K562 (cell line): Measurements from ENCODE around the gene CLEC4M. TPM values are rescaled to one million over a fixed set of nuclear protein-coding genes. Genes with fewer than 3 reads are reported as not detected.

Experiments used
- CC2D1A ChIP-seq: fragments of 450-650 bp; IDR thresholded peaks from 2 replicates; pipeline ENCODE4 v1.6.1; 2017; ENCODE audit warnings: mild to moderate bottlenecking
- PHTF2 ChIP-seq: fragments of 250-450 bp; sonication (Bioruptor Pico); IDR thresholded peaks from 2 replicates; pipeline ENCODE4 v1.5.0; 2021; ENCODE audit warnings: mild to moderate bottlenecking
- POLR2H ChIP-seq: IDR thresholded peaks from 2 replicates; pipeline ENCODE4 v1.6.1; 2016; ENCODE audit warnings: missing genetic modification characterization, low read depth, mild to moderate bottlenecking, control low read depth, missing compliant biosample characterization, moderate library complexity
- RBM34 ChIP-seq: fragments of 200-400 bp; formaldehyde crosslinking; IDR thresholded peaks from 2 replicates; pipeline ENCODE4 v1.6.1; 2018; ENCODE audit warnings: low read length, borderline replicate concordance; ENCODE audit not compliant: insufficient read depth
- SRSF9 ChIP-seq: fragments of 200-400 bp; formaldehyde crosslinking; IDR thresholded peaks from 2 replicates; pipeline ENCODE4 v1.6.1; 2017; ENCODE audit warnings: low read depth, low read length, borderline replicate concordance
- TAF15 ChIP-seq: fragments of 200-400 bp; formaldehyde crosslinking; IDR thresholded peaks from 2 replicates; pipeline ENCODE4 v1.6.1; 2017; ENCODE audit warnings: mild to moderate bottlenecking, low read depth, low read length, moderate library complexity
- ZNF518B ChIP-seq: fragments of 250-450 bp; sonication (Bioruptor Pico); IDR thresholded peaks from 2 replicates; pipeline ENCODE4 v1.5.0; 2021; ENCODE audit warnings: mild to moderate bottlenecking, moderate library complexity
- polyA plus RNA-seq, 8 experiments: library from polyadenylated mRNA; depleted of rRNA in 4 of 8; stranded (reverse) in 5 of 8; unstranded in 3 of 8; fragments of >200 nt; fragmentation: Nextera tagmentation in 2 of 8; fragmentation: Illumina TruSeq in 1 of 8; extraction: Ambion mirVana in 2 of 8; extraction: Trizol in 1 of 8; gene quantifications; 2 replicates each; pipeline versions ENCODE4 v1.2.1 to v1.2.3, GENCODE V29; 2011 to 2014; ENCODE audit warnings: inconsistent platforms in 1 of 8, missing spikeins in 1 of 8
- total RNA-seq, 7 experiments: library from RNA; depleted of rRNA in 6 of 7; stranded (reverse); fragments of >200 nt in 6 of 7; fragmentation: Illumina TruSeq in 2 of 7; extraction: Trizol in 2 of 7; gene quantifications; 2 replicates each; pipeline versions ENCODE4 v1.2.1 to v1.2.3, GENCODE V29; 2011 to 2021; ENCODE audit warnings: low replicate concordance in 1 of 7

CLEC4M gene
- total and polyA plus RNA-seq, 9 of the 15 experiments (the other 6 are each of a cell fraction or from before 2014, with no cell fraction given) = 0.08 to 0.18 TPM; not detected in 7

GRCh38 chr19:7788178-7788932 is 25.3 kb downstream of the CLEC4M start (continued):
- TF ChIP-seq PHTF2 (CRISPR knock-in tag) = no peak
- TF ChIP-seq SRSF9 = no peak
- no peak for TF ChIP-seq CC2D1A
- no peak for TF ChIP-seq RBM34
- no peak for TF ChIP-seq POLR2H (tag)
- no peak for TF ChIP-seq TAF15
- TF ChIP-seq ZNF518B (CRISPR knock-in tag) = no peak
